Glomerular endothelial cell (primary cell): Measurements from ENCODE around the gene MYMK. TPM values are rescaled to one million over a fixed set of nuclear protein-coding genes. Genes with fewer than 3 reads are reported as not detected.

Experiments
- DNase-seq: peaks from one replicate; pipeline ENCODE4 v3.0.0-alpha.2; 2011; ENCODE audit warnings: low read depth, low spot score; ENCODE audit errors: extremely low read depth
- total RNA-seq: library from RNA; depleted of rRNA; stranded (reverse); fragments of >200 nt; gene quantifications from 2 replicates; pipeline ENCODE4 v1.2.3, GENCODE V29; 2015

MYMK gene
- total RNA-seq, 1 donor from 2014 or later = not detected

DNA sequence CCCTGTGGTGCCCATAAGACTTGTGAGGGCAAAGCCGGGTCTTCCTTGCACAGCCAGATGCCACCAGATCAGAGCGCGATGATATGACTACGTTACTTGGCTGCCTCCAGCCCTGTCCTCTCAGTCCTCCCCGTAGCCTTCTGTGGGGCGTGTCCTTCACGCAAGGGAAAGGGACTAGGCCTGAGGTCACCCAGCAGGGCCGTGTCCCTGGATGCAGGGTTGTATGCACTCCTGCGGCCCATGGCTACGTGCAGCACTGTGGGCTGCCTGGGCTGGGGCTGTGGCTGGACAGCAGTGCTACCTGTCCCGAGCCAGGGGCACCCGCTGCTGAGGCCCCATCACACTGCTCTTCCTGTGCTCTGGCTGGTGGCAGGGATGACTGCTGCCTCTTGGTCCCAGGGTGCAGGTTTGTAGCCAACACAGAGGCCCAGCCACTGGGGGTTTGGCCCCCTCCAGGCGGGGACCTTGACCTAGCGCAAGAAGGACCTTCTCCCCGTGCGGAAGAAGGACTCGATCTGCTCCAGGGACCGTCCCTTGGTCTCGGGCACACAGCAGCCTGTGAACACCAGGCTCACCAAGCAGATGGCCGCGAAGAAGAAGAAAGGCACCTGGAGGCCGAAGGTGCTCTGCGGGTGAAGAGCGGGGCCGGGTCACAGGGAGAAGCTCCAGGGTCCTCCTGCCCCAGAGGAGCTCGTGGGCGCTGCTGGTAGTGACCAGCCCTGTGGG lies 53.0 kb downstream of the MYMK start:
- DNase-seq = no peak

DNA sequence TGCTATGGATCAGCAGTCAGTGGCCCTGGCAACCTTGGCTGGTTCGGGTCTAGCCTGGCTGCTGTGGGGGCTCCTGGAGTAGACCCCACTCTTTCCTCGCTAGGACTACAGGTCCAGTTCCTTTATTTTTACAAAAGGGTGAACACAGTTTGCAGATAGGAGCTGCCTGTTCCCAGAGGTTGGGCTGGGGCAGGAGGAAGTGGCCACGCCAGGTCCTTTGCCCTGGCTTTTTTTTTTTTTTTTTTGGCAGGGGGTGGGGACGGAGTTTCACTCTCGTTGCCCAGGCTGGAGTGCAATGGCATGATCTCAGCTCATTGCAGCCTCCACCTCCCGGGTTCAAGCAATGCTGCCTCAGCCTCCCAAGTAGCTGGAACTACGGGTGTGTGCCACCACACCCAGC lies 53.8 kb downstream of the MYMK start:
- no peak for DNase-seq

DNA sequence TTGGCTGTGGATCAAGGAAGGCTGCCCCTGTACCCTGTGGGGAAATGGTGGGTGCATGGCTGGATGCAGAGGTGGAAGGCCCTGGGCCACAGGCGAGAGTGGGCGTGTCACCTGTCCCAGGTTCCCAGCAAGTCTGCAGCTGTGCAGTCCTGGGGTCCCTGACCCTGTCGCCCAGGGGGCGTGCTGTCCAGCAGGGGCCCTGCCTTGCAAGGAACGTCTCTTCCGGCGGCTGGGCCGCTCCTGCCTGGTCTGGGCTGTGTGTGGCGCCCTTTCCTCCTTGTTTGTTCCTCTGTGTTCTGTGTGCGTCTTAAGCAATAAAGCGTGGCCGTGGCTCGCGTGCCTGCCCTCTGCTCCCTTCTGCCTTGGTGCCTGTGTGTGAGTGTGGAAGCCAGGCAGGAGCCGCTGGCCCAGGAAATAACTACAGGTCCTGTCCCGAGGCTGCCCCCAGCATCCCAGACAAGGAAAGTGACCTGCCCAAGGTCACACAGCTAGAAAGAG lies 54.3 kb downstream of the MYMK start:
- DNase-seq = no peak

DNA sequence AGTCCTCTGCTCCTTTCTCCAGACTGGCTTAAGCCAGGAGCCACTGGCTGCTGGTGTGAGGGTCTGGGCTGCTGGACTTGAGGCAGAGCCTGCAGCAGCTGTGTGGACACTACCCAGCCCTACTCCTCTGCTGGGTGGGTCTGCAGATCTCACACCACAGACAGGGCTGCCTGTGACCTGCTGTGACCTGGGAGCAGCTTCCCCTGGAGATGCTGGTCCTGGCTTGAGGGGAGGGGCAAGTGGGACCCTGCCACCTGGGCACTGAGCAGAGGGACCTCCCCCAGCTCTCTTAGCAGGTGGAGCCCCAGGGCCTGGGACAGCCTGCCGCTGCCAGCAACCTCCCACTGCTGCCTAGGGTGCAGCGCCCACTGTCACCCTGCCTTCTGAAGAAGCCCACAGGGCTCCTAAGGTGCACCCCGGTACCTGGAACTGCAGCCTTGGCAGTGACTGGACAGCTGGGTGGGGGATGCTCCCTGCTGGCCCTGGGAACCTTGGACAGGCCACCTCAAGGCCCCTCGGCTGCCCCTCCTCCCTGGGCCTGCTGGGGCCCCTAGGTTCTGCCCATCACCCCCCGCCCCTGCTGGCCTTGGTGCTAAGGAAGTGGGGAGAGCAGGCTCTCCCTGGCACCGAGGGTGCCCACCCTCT lies 55.9 kb downstream of the MYMK start:
- DNase-seq = no peak

DNA sequence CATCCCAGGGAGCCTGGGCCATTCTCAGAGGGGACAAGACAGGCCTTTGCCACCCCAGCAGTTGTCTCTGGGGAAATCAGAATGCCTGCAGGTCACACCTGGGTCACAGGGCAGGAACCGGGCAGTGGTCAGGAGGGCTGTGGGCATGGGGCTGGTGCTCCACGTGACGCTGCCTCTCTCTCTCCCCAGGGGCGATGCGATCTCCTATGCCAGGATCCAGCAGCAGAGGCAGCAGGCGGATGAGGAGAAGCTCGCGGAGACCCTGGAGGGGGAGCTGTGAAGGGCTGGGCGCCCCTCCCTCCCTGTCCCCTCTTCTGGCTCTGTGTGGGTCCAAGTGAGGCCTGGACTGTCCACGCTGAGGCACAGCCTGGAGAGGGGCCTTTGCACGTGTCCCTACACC lies 56.4 kb downstream of the MYMK start:
- no peak for DNase-seq

DNA sequence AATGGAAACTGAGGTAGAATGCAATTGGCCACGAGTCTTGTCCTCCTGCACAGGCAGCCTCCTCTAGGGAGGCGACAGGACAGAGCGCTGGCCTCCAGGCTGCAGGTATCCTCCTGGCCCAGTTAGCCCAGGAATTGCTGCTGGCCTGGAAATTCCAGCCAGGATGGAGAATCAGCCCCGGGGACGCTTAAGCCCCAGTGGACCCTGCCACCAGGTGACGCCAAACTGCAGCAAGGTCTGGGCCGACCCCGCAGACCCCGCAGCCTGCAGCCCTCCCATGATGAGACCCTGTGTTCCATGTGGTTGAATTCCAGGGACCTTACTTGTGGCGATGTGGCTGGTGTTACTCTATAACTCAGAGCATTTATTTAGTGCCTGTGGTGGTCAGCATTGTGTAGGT lies 57.7 kb downstream of the MYMK start:
- DNase-seq = no peak

DNA sequence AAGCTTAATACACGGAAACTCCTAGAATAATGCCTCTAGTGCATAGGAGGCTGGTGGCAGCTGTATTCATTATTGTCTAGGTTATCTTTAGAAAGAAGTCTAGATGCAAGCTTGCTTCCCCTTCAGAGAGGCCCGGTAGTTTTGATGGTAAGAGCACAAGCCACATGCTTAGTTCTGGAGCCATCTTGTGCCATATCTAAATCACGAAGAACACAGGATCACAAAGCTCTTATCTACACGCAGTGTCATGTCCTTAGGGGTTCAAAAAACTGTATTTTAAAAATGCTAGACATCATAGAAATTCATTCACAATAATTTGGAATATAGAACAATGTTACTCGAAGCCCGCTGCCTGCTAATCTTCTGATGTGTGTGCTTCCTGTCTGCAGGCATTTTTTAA lies 58.8 kb downstream of the MYMK start:
- no peak for DNase-seq

DNA sequence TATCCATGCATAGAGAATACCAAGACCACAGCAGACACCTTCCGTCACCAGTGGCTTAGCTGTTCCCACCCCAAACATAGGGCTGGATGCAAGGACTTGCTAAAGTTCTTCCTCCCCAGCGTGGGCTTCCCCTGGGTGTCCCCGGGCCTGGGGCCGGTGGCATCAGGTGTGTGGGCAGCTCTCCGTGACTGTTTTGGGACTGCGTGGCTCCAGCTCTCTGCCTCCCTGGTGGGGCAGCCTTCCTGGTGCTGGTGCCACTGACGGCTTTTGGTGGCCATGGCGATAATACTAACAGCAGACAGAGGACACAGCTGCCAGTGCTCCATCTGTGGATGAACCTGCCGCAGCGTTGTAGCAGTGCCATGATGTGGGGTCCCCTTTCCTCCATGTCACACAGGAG lies 60.1 kb downstream of the MYMK start:
- DNase-seq = no peak

Other genes with a start within 250 kb of the MYMK start
- under 0.01 and 0.05 TPM in 2 replicates for gene ABO, start 249.8 kb downstream of the MYMK start, total RNA-seq
- 17.1 and 22.9 TPM in 2 replicates for gene SURF6, start 188.8 kb downstream of the MYMK start, total RNA-seq
- gene MED22, start 176.8 kb downstream of the MYMK start, total RNA-seq = 21.9 and 27.5 TPM in 2 replicates
- 1,807 and 2,930 TPM in 2 replicates for gene RPL7A, start 176.7 kb downstream of the MYMK start, total RNA-seq
- 16.6 and 27.0 TPM in 2 replicates for gene SURF1, start 168.5 kb downstream of the MYMK start, total RNA-seq
- 21.0 and 24.4 TPM in 2 replicates for gene SURF2, start 168.4 kb downstream of the MYMK start, total RNA-seq
- 238 and 281 TPM in 2 replicates for gene SURF4, start 148.9 kb downstream of the MYMK start, total RNA-seq
- 0.06 and 0.34 TPM in 2 replicates for gene STKLD1, start 148.6 kb downstream of the MYMK start, total RNA-seq
- 24.9 and 25.6 TPM in 2 replicates for gene REXO4, start 106.9 kb downstream of the MYMK start, total RNA-seq
- 3.3 and 3.6 TPM in 2 replicates for gene ADAMTS13, start 102.6 kb downstream of the MYMK start, total RNA-seq
- gene CACFD1, start 65.0 kb downstream of the MYMK start, total RNA-seq = 8.3 and 12.3 TPM in 2 replicates
- gene SLC2A6, start 45.9 kb downstream of the MYMK start, total RNA-seq = 70.5 and 73.8 TPM in 2 replicates
- 0.05 TPM in 1 of 2 replicates, not detected in the other for gene ADAMTSL2, start 9.7 kb upstream of the MYMK start, total RNA-seq
- gene FAM163B, start 84.4 kb upstream of the MYMK start, total RNA-seq = not detected in 2 replicates
- gene DBH, start 111.4 kb upstream of the MYMK start, total RNA-seq = not detected in 2 replicates
- 1.3 and 3.4 TPM in 2 replicates for gene SARDH, start 213.4 kb upstream of the MYMK start, total RNA-seq